Mesendoderm (in vitro differentiated cells): ENCODE results near the gene SHC3.

Experiments
- DNase-seq: peaks from one replicate; pipeline ENCODE4 v3.0.0; 2013
- H2AK5ac ChIP-seq: 2 replicates; pipeline ENCODE4 v1.6.1; 2013; ENCODE audit warnings: low read length, inconsistent platforms
- H2BK120ac ChIP-seq: 2 replicates; pipeline ENCODE4 v1.6.1; 2013; ENCODE audit warnings: low read depth, mild to moderate bottlenecking, low read length, moderate library complexity, mixed read lengths
- H2BK15ac ChIP-seq: replicated peaks from 2 replicates; pipeline ENCODE4 v1.6.1; 2013; ENCODE audit warnings: low read depth, mild to moderate bottlenecking, moderate library complexity
- H2BK5ac ChIP-seq: 2 replicates; pipeline ENCODE4 v1.6.1; 2013; ENCODE audit warnings: low read length, inconsistent platforms
- H3K18ac ChIP-seq: 2 replicates; pipeline ENCODE4 v1.6.1; 2013; ENCODE audit warnings: mild to moderate bottlenecking, low read length, mixed read lengths
- H3K23ac ChIP-seq: one replicate; pipeline ENCODE4 v1.6.1; 2013; ENCODE audit warnings: low read length
- H3K27ac ChIP-seq: 2 replicates; pipeline ENCODE4 v1.5.1; 2013; ENCODE audit warnings: low read depth, mild to moderate bottlenecking, inconsistent platforms, low read length, moderate library complexity
- H3K27me3 ChIP-seq: 2 replicates; pipeline ENCODE4 v1.6.1; 2013; ENCODE audit warnings: low read length, control low read depth, mild to moderate bottlenecking, inconsistent platforms; ENCODE audit not compliant: insufficient read depth, poor library complexity
- H3K36me3 ChIP-seq: 2 replicates; pipeline ENCODE4 v1.6.1; 2013; ENCODE audit warnings: low read length, inconsistent platforms; ENCODE audit not compliant: control insufficient read depth, insufficient read depth
- H3K4ac ChIP-seq: one replicate; pipeline ENCODE4 v1.6.1; 2013; ENCODE audit warnings: low read depth, mild to moderate bottlenecking, low read length, moderate library complexity
- H3K4me1 ChIP-seq: 2 replicates; pipeline ENCODE4 v1.6.1; 2013; ENCODE audit warnings: low read depth, low read length, inconsistent platforms; ENCODE audit not compliant: control insufficient read depth
- H3K4me2 ChIP-seq: 2 replicates; pipeline ENCODE4 v1.6.1; 2013; ENCODE audit warnings: low read length
- H3K4me3 ChIP-seq: 2 replicates; pipeline ENCODE4 v1.5.1; 2013; ENCODE audit warnings: mild to moderate bottlenecking, low read length
- H3K56ac ChIP-seq: one replicate; pipeline ENCODE4 v1.6.1; 2013; ENCODE audit warnings: low read length
- H3K79me1 ChIP-seq: 2 replicates; pipeline ENCODE4 v1.6.1; 2013; ENCODE audit warnings: low read length, inconsistent platforms
- H3K79me2 ChIP-seq: 2 replicates; pipeline ENCODE4 v1.6.1; 2013; ENCODE audit warnings: mild to moderate bottlenecking, low read length; ENCODE audit not compliant: control insufficient read depth, insufficient read depth
- H3K9ac ChIP-seq: 2 replicates; pipeline ENCODE4 v1.6.1; 2013; ENCODE audit warnings: low read length, inconsistent platforms
- H4K5ac ChIP-seq: one replicate; pipeline ENCODE4 v1.6.1; 2013; ENCODE audit warnings: low read length
- H4K8ac ChIP-seq: one replicate; pipeline ENCODE4 v1.6.1; 2013; ENCODE audit warnings: low read depth, mild to moderate bottlenecking, control low read depth, low read length, moderate library complexity
- WGBS: extraction: QIAGEN DNeasy Blood & Tissue Kit; methylation state at CpG from one replicate; pipeline ENCODE4 v1.1.7; 2013; ENCODE audit warnings: low lambda C conversion rate, missing lambda C conversion rate; ENCODE audit not compliant: insufficient coverage; ENCODE audit errors: extremely low coverage; 5-methylcytosine and 5-hydroxymethylcytosine counted together

SHC3 gene

GRCh38 chr9:89223396-89223977, 44.9 kb upstream of the SHC3 start:
- Histone ChIP-seq H3K27ac (no peak overlapping the region), H2BK5ac (no peak overlapping the region), H2AK5ac (no peak overlapping the region), H3K36me3 (no peaks in the 10 kb centered on the region), H3K4me2 (no peak overlapping the region), H3K4ac (no peak overlapping the region), H4K8ac (no peak overlapping the region), H2BK15ac (no peak overlapping the region), H3K27me3 (no peaks in the 10 kb centered on the region), H3K18ac (no peak overlapping the region), H4K5ac (no peak overlapping the region), H3K23ac (no peak overlapping the region), H3K79me1 (no peaks in the 10 kb centered on the region), H3K9ac (no peak overlapping the region), H3K79me2 (no peaks in the 10 kb centered on the region), H2BK120ac (no peak overlapping the region), H3K56ac (no peak overlapping the region), H3K4me3 (no peak overlapping the region), H3K4me1 (peaks cover 1% of the 10 kb centered on the region)
- no peak for DNase-seq
- no CpG with 5 or more reads among the region's 5 CpGs for WGBS

- H3K23ac ChIP-seq = no peak overlapping the region
- H3K27ac ChIP-seq = no peak overlapping the region
- no peak overlapping the region for H3K9ac ChIP-seq
- H2BK120ac ChIP-seq = no peak overlapping the region
- DNase-seq = no peak
- H3K79me2 ChIP-seq = no peaks in the 10 kb centered on the region
- no peak overlapping the region for H3K4ac ChIP-seq
- no peak overlapping the region for H3K4me3 ChIP-seq
- no peak overlapping the region for H3K56ac ChIP-seq
- no peak overlapping the region for H3K4me2 ChIP-seq
- H2BK15ac ChIP-seq = no peak overlapping the region
- no peaks in the 10 kb centered on the region for H3K36me3 ChIP-seq
- H3K27me3 ChIP-seq = no peaks in the 10 kb centered on the region
- no CpG with 5 or more reads among the region's 5 CpGs for WGBS
- no peak overlapping the region for H2BK5ac ChIP-seq
- H3K79me1 ChIP-seq = no peaks in the 10 kb centered on the region
- no peaks in the 10 kb centered on the region for H3K4me1 ChIP-seq
- H2AK5ac ChIP-seq = no peak overlapping the region
- H3K18ac ChIP-seq = no peak overlapping the region
- H4K8ac ChIP-seq = no peak overlapping the region
- H4K5ac ChIP-seq = no peak overlapping the region
Measured at GRCh38 chr9:89219637-89220036, 41.0 kb upstream of the SHC3 start.

- Histone ChIP-seq H3K4me1 (no peaks in the 10 kb centered on the region), H2BK120ac (no peak overlapping the region), H3K4me3 (no peak overlapping the region), H3K79me2 (no peaks in the 10 kb centered on the region), H3K36me3 (no peaks in the 10 kb centered on the region), H3K56ac (no peak overlapping the region), H4K5ac (no peak overlapping the region), H3K27me3 (no peaks in the 10 kb centered on the region), H3K4ac (no peak overlapping the region), H2AK5ac (no peak overlapping the region), H2BK15ac (no peak overlapping the region), H3K27ac (no peak overlapping the region), H2BK5ac (no peak overlapping the region), H4K8ac (no peak overlapping the region), H3K9ac (no peak overlapping the region), H3K79me1 (no peaks in the 10 kb centered on the region), H3K23ac (no peak overlapping the region), H3K4me2 (no peak overlapping the region), H3K18ac (no peak overlapping the region)
- peak; percentile 71 for DNase-seq
- WGBS = no CpG with 5 or more reads among the region's 11 CpGs
Measured at GRCh38 chr9:89218040-89218928, 39.7 kb upstream of the SHC3 start.

- H3K79me2 ChIP-seq = no peaks in the 10 kb centered on the region
- no peak overlapping the region for H3K56ac ChIP-seq
- H3K27me3 ChIP-seq = no peaks in the 10 kb centered on the region
- no peak overlapping the region for H2BK15ac ChIP-seq
- no peak overlapping the region for H3K27ac ChIP-seq
- no peak overlapping the region for H3K18ac ChIP-seq
- no peak overlapping the region for H2BK120ac ChIP-seq
- H3K36me3 ChIP-seq = no peaks in the 10 kb centered on the region
- no peak overlapping the region for H3K4me3 ChIP-seq
- H2AK5ac ChIP-seq = no peak overlapping the region
- H4K5ac ChIP-seq = no peak overlapping the region
- no peak for DNase-seq
- no CpG with 5 or more reads among the region's 3 CpGs for WGBS
- H3K4me1 ChIP-seq = no peaks in the 10 kb centered on the region
- no peak overlapping the region for H3K4me2 ChIP-seq
- H3K79me1 ChIP-seq = no peaks in the 10 kb centered on the region
- no peak overlapping the region for H4K8ac ChIP-seq
- no peak overlapping the region for H3K4ac ChIP-seq
- no peak overlapping the region for H2BK5ac ChIP-seq
- H3K23ac ChIP-seq = no peak overlapping the region
- no peak overlapping the region for H3K9ac ChIP-seq
Measured at GRCh38 chr9:89215342-89215741, 36.7 kb upstream of the SHC3 start.

GRCh38 chr9:89213396-89213880, 34.8 kb upstream of the SHC3 start:
- no CpG with 5 or more reads among the region's 3 CpGs for WGBS
- H4K5ac ChIP-seq = no peak overlapping the region
- no peak overlapping the region for H2AK5ac ChIP-seq
- no peak overlapping the region for H3K4me3 ChIP-seq
- no peak overlapping the region for H2BK120ac ChIP-seq
- H3K9ac ChIP-seq = no peak overlapping the region
- DNase-seq = no peak
- H3K4me2 ChIP-seq = no peak overlapping the region
- H2BK5ac ChIP-seq = no peak overlapping the region
- H3K4ac ChIP-seq = no peak overlapping the region
- no peaks in the 10 kb centered on the region for H3K36me3 ChIP-seq
- H4K8ac ChIP-seq = no peak overlapping the region
- no peak overlapping the region for H3K27ac ChIP-seq
- H3K79me2 ChIP-seq = no peaks in the 10 kb centered on the region
- H3K18ac ChIP-seq = no peak overlapping the region
- no peak overlapping the region for H3K23ac ChIP-seq
- H3K56ac ChIP-seq = no peak overlapping the region
- H2BK15ac ChIP-seq = no peak overlapping the region
- no peaks in the 10 kb centered on the region for H3K4me1 ChIP-seq
- no peaks in the 10 kb centered on the region for H3K27me3 ChIP-seq
- H3K79me1 ChIP-seq = no peaks in the 10 kb centered on the region
